Stimulated activated CD8-positive, alpha-beta memory T cell treated with anti-CD3 and anti-CD28 coated beads, Interleukin-4, amount 100 ng/mL, for 48 hours (primary cell): ENCODE results near the gene RETREG3.
A peak's percentile ranks its signal among the peaks of the same experiment; 100 is the strongest.
"Not testable (repeated sequence)": the region's sequence is repeated elsewhere in the genome, so short reads cannot be mapped to it uniquely, and the experiment has no call there.

Experiments
- DNase-seq: peaks from one replicate; pipeline ENCODE4 v3.0.0-alpha.2; 2020

RETREG3 gene

GRCh38 chr17:42568341-42569111 lies 40.6 kb downstream of the RETREG3 start:
- no peak for DNase-seq

- peak; percentile 95 for DNase-seq
Measured at GRCh38 chr17:42566883-42567573, 42.1 kb downstream of the RETREG3 start, which contains the start of gene MLX. Gene MLX, plus strand, starts transcription at chr17:42567100. Its CDS starts 25 bp downstream, at chr17:42567125.

- DNase-seq = no peak
Measured at GRCh38 chr17:42566215-42566882, 42.8 kb downstream of the RETREG3 start.

GRCh38 chr17:42565523-42566214 lies 43.5 kb downstream of the RETREG3 start:
- DNase-seq = no peak

GRCh38 chr17:42564815-42565522 lies 44.2 kb downstream of the RETREG3 start:
- DNase-seq = no peak

GRCh38 chr17:42563950-42564349 lies 45.2 kb downstream of the RETREG3 start:
- no peak for DNase-seq

GRCh38 chr17:42563543-42563942 lies 45.6 kb downstream of the RETREG3 start:
- DNase-seq = no peak

GRCh38 chr17:42563143-42563509 lies 46.0 kb downstream of the RETREG3 start:
- DNase-seq = no peak

- DNase-seq = no peak
Measured at GRCh38 chr17:42562388-42563142, 46.6 kb downstream of the RETREG3 start.

GRCh38 chr17:42561897-42562387 lies 47.2 kb downstream of the RETREG3 start, which contains the start of gene COASY:
Gene COASY, plus strand, starts transcription at chr17:42562148. Its CDS starts 475 bp downstream, at chr17:42562623.
- peak; percentile 96 for DNase-seq

GRCh38 chr17:42560246-42560645 lies 48.9 kb downstream of the RETREG3 start:
- DNase-seq = no peak

GRCh38 chr17:42559075-42559474 lies 50.1 kb downstream of the RETREG3 start:
- DNase-seq = no peak

- DNase-seq = not testable (repeated sequence)
Measured at GRCh38 chr17:42555961-42556617, 53.1 kb downstream of the RETREG3 start.

GRCh38 chr17:42555122-42555622 lies 54.0 kb downstream of the RETREG3 start:
- no peak for DNase-seq

- DNase-seq = peak; percentile 89
Measured at GRCh38 chr17:42554250-42555121, 54.7 kb downstream of the RETREG3 start.

- no peak for DNase-seq
Measured at GRCh38 chr17:42553866-42554249, 55.3 kb downstream of the RETREG3 start.

- no peak for DNase-seq
Measured at GRCh38 chr17:42553161-42553818, 55.9 kb downstream of the RETREG3 start.

- not testable (repeated sequence) for DNase-seq
Measured at GRCh38 chr17:42552736-42553135, 56.4 kb downstream of the RETREG3 start, which contains the start of gene HSD17B1. Gene HSD17B1, plus strand, starts transcription at chr17:42552923. Its CDS starts 11 bp downstream, at chr17:42552934.
